Fibroblast of lung (primary cell): ENCODE measurements around the gene USP31. TPM values are rescaled to one million over a fixed set of nuclear protein-coding genes. Genes with fewer than 3 reads are reported as not detected.

Experiments
- DNase-seq, 2 donors: peaks; one replicate each; pipeline versions ENCODE4 v3.0.0 to v3.0.0-alpha.2; 2010; ENCODE audit warnings: low read depth in 2 of 2
- H2AFZ ChIP-seq: 2 replicates; pipeline ENCODE4 v1.5.1; 2012; ENCODE audit warnings: low read length, control low read depth, inconsistent platforms
- H3K27ac ChIP-seq: 2 replicates; pipeline ENCODE4 v1.5.1; 2011; ENCODE audit warnings: low read length, control low read depth; ENCODE audit not compliant: insufficient read depth
- H3K27me3 ChIP-seq: 2 replicates; pipeline ENCODE4 v1.5.1; 2011; ENCODE audit warnings: mild to moderate bottlenecking, low read length; ENCODE audit not compliant: control insufficient read depth, insufficient read depth
- H3K36me3 ChIP-seq: 2 replicates; pipeline ENCODE4 v1.5.1; 2011; ENCODE audit warnings: low read length; ENCODE audit not compliant: control insufficient read depth, insufficient read depth
- H3K4me1 ChIP-seq: 2 replicates; pipeline ENCODE4 v1.5.1; 2011; ENCODE audit warnings: low read length; ENCODE audit not compliant: control insufficient read depth, insufficient read depth; ENCODE audit errors: extremely low read depth
- H3K4me2 ChIP-seq: 2 replicates; pipeline ENCODE4 v1.5.1; 2011; ENCODE audit warnings: low read length, control low read depth; ENCODE audit not compliant: insufficient read depth; ENCODE audit errors: extremely low read depth
- H3K4me3 ChIP-seq, 4 experiments: fragments of 200-600 bp in 1 of 4; sonication (generic) in 1 of 4; replicated peaks in 1 of 4; 2 replicates each; pipeline ENCODE4 v1.5.1; 2011 to 2016; ENCODE audit warnings: low read length in 4 of 4, low read depth in 3 of 4, mild to moderate bottlenecking in 3 of 4, control low read depth in 2 of 4, inconsistent platforms in 1 of 4, mixed read lengths in 1 of 4; ENCODE audit not compliant: insufficient read depth in 1 of 4; ENCODE audit errors: control extremely low read depth in 1 of 4
- H3K79me2 ChIP-seq: 2 replicates; pipeline ENCODE4 v1.5.1; 2012; ENCODE audit warnings: mild to moderate bottlenecking, low read length, inconsistent platforms; ENCODE audit not compliant: control insufficient read depth, insufficient read depth
- H3K9ac ChIP-seq: 2 replicates; pipeline ENCODE4 v1.5.1; 2011; ENCODE audit warnings: mild to moderate bottlenecking, low read length, control low read depth; ENCODE audit not compliant: insufficient read depth
- H3K9me3 ChIP-seq: 2 replicates; pipeline ENCODE4 v1.5.1; 2012; ENCODE audit warnings: low read depth, low read length; ENCODE audit not compliant: control insufficient read depth, insufficient read depth
- H4K20me1 ChIP-seq: 2 replicates; pipeline ENCODE4 v1.5.1; 2011; ENCODE audit warnings: low read length; ENCODE audit not compliant: control insufficient read depth, insufficient read depth; ENCODE audit errors: extremely low read depth
- EZH2 ChIP-seq: IDR thresholded peaks from 2 replicates; pipeline ENCODE4 v1.5.1; 2012; ENCODE audit warnings: low read length, control low read depth, mild to moderate bottlenecking; ENCODE audit errors: missing control alignments
- polyA plus RNA-seq, 2 donors: library from polyadenylated mRNA; depleted of rRNA in 1 of 2; stranded (reverse) in 1 of 2; unstranded in 1 of 2; fragments of >200 nt; gene quantifications; 2 replicates each; pipeline ENCODE4 v1.2.1, GENCODE V29; 2011 to 2012; ENCODE audit warnings: missing spikeins in 1 of 2
- total RNA-seq: library from RNA; depleted of rRNA; stranded (reverse); fragments of >200 nt; gene quantifications from 2 replicates; pipeline ENCODE4 v1.2.1, GENCODE V29; 2014
- TF ChIP-seq, protein P1 (sequence below), 2 donors: IDR thresholded peaks in 1 of 2; conservative IDR thresholded peaks in 1 of 2; 1 replicate in 1 of 2; 2 replicates in 1 of 2; pipeline ENCODE4 v1.5.1; 2011 to 2012; ENCODE audit warnings: low read length in 2 of 2, control low read depth in 1 of 2, inconsistent platforms in 1 of 2, low read depth in 1 of 2, mild to moderate bottlenecking in 1 of 2

USP31 gene
- total and polyA plus RNA-seq, 2 donors (not counting 1 experiment from before 2014, with no cell fraction given), result 4.8 to 5.8 TPM

- TF ChIP-seq EZH2, result no peak
- TF ChIP-seq, protein P1, sequence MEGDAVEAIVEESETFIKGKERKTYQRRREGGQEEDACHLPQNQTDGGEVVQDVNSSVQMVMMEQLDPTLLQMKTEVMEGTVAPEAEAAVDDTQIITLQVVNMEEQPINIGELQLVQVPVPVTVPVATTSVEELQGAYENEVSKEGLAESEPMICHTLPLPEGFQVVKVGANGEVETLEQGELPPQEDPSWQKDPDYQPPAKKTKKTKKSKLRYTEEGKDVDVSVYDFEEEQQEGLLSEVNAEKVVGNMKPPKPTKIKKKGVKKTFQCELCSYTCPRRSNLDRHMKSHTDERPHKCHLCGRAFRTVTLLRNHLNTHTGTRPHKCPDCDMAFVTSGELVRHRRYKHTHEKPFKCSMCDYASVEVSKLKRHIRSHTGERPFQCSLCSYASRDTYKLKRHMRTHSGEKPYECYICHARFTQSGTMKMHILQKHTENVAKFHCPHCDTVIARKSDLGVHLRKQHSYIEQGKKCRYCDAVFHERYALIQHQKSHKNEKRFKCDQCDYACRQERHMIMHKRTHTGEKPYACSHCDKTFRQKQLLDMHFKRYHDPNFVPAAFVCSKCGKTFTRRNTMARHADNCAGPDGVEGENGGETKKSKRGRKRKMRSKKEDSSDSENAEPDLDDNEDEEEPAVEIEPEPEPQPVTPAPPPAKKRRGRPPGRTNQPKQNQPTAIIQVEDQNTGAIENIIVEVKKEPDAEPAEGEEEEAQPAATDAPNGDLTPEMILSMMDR (conservative IDR thresholded peaks at IDR 0.05 in 1 of 2, IDR thresholded peaks at IDR 0.05 in 1 of 2; ENCODE audit: low read depth in 1 of 2, low read length in 2 of 2), result no peak
- Histone ChIP-seq H3K27me3 (no peaks in the 10 kb centered on the region), H2AFZ (no peak overlapping the region), H3K4me3 (no peak overlapping the region), H3K36me3 (no peaks in the 10 kb centered on the region), H3K4me2 (no peak overlapping the region), H3K9ac (no peak overlapping the region), H3K4me1 (no peaks in the 10 kb centered on the region), H3K79me2 (no peaks in the 10 kb centered on the region), H3K9me3 (no peaks in the 10 kb centered on the region), H4K20me1 (no peaks in the 10 kb centered on the region), H3K27ac (no peak overlapping the region)
- DNase-seq, result no peak
Measured at GRCh38 chr16:23163921-23164320, 14.7 kb upstream of the USP31 start.

- Histone ChIP-seq H3K4me2 (no peak overlapping the region), H3K9ac (no peak overlapping the region), H3K4me3 (no peak overlapping the region), H2AFZ (no peak overlapping the region), H3K27ac (no peak overlapping the region), H4K20me1 (no peaks in the 10 kb centered on the region), H3K79me2 (no peaks in the 10 kb centered on the region), H3K36me3 (no peaks in the 10 kb centered on the region), H3K4me1 (no peaks in the 10 kb centered on the region), H3K27me3 (no peaks in the 10 kb centered on the region), H3K9me3 (no peaks in the 10 kb centered on the region)
- TF ChIP-seq, protein P1 (conservative IDR thresholded peaks at IDR 0.05 in 1 of 2, IDR thresholded peaks at IDR 0.05 in 1 of 2; ENCODE audit: low read depth in 1 of 2, low read length in 2 of 2), result no peak
- no peak for TF ChIP-seq EZH2
- no peak for DNase-seq
Measured at GRCh38 chr16:23160574-23160973, 11.3 kb upstream of the USP31 start.

DNA sequence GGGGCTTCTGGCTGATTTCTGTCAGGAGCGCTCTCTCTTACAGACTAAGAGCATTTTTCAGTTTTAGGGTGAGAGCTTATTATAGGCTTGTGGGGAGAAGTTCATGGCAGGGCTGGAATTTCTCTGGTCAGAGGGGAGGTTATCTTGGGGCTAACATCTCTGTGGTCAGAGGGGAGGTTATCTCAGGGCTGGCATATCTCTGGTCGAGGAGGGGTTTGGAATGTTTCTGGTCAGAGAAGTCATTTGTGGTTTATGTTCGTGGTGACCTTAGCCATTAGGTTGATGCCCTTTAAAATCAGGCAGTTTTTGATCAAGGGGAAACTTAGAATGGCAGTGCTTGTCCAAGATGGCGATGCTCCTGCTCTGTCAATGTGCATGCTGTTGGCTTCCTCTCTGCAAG is 10.8 kb upstream of the USP31 start:
- Histone ChIP-seq H4K20me1 (no peaks in the 10 kb centered on the region), H3K9me3 (no peaks in the 10 kb centered on the region), H3K79me2 (no peaks in the 10 kb centered on the region), H3K27me3 (no peaks in the 10 kb centered on the region), H2AFZ (no peak overlapping the region), H3K36me3 (no peaks in the 10 kb centered on the region), H3K4me2 (no peak overlapping the region), H3K4me1 (no peaks in the 10 kb centered on the region), H3K27ac (no peak overlapping the region), H3K9ac (no peak overlapping the region), H3K4me3 (no peak overlapping the region)
- no peak for DNase-seq
- TF ChIP-seq EZH2, result no peak
- TF ChIP-seq, protein P1 (conservative IDR thresholded peaks at IDR 0.05 in 1 of 2, IDR thresholded peaks at IDR 0.05 in 1 of 2; ENCODE audit: low read depth in 1 of 2, low read length in 2 of 2), result no peak
